ENCODE data around the gene SMAD3. TPM values are rescaled to one million over a fixed set of nuclear protein-coding genes. Genes with fewer than 3 reads are reported as not detected.

The SMAD3 gene
- total and polyA plus RNA-seq, 7 donors = 2.9 to 47.6 (median 29.3) TPM

GRCh38 chr15:67093504-67093862, 28.1 kb downstream of the SMAD3 start:
- intact Hi-C loops (cut with DNase I) = no loop called here
- peaks cover 75% of the 10 kb centered on the region for H3K4me1 ChIP-seq
- ATAC-seq (no peak), DNase-seq (no peak)
- H3K4me3 ChIP-seq = no peak overlapping the region
- peak overlapping the region; percentile 81 for H3K27ac ChIP-seq
- WGBS, 3 donors = 59 to 65% (median 63%) methylated on average over 7 of the region's 7 CpGs
- no peaks in the 10 kb centered on the region for H3K9me3 ChIP-seq
- no peaks in the 10 kb centered on the region for H3K36me3 ChIP-seq (ENCODE audit: insufficient read depth in 1 of 2, low read depth in 1 of 2)
- no peaks in the 10 kb centered on the region for H3K27me3 ChIP-seq (ENCODE audit: insufficient read depth in 3 of 3, low read length in 2 of 3)
- TF ChIP-seq, protein P1, sequence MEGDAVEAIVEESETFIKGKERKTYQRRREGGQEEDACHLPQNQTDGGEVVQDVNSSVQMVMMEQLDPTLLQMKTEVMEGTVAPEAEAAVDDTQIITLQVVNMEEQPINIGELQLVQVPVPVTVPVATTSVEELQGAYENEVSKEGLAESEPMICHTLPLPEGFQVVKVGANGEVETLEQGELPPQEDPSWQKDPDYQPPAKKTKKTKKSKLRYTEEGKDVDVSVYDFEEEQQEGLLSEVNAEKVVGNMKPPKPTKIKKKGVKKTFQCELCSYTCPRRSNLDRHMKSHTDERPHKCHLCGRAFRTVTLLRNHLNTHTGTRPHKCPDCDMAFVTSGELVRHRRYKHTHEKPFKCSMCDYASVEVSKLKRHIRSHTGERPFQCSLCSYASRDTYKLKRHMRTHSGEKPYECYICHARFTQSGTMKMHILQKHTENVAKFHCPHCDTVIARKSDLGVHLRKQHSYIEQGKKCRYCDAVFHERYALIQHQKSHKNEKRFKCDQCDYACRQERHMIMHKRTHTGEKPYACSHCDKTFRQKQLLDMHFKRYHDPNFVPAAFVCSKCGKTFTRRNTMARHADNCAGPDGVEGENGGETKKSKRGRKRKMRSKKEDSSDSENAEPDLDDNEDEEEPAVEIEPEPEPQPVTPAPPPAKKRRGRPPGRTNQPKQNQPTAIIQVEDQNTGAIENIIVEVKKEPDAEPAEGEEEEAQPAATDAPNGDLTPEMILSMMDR (IDR thresholded peaks at IDR 0.05) = no peak

GRCh38 chr15:67094001-67094826, 28.8 kb downstream of the SMAD3 start:
- H3K27me3 ChIP-seq (ENCODE audit: insufficient read depth in 3 of 3, low read length in 2 of 3) = no peaks in the 10 kb centered on the region
- no peak overlapping the region for H3K4me3 ChIP-seq
- H3K36me3 ChIP-seq (ENCODE audit: insufficient read depth in 1 of 2, low read depth in 1 of 2) = no peaks in the 10 kb centered on the region
- H3K4me1 ChIP-seq = peaks cover 75% of the 10 kb centered on the region
- TF ChIP-seq, protein P1 (IDR thresholded peaks at IDR 0.05) = no peak
- peak overlapping the region; percentile 6 for H3K27ac ChIP-seq
- DNase-seq (no peak), ATAC-seq (no peak)
- 83 to 86% (median 84%) methylated on average over 15 of the region's 15 CpGs for WGBS, 3 donors
- H3K9me3 ChIP-seq = no peaks in the 10 kb centered on the region
- intact Hi-C loops (cut with DNase I) = no loop called here

DNA sequence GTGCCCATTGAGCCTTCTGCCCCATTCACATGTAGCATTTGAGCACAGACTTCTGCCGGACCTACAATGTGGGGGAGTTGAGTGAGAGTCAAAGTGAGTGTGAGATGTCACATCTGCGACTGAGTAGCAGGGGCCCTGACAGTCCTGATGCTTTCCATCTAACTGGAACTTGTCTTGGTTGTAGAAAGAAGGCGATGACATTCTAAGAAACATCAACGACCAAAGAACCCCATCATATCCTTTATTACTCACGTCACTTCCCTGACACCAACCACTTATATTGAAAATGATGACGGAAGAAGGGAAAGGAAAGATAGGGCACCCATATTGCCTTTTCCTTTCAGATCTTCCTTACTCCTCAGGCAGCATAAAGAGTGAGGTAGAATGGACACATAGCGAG, 30.5 kb downstream of the SMAD3 start:
- intact Hi-C loops (cut with DNase I) = no loop called here
- ATAC-seq = no peak
- Histone ChIP-seq H3K27ac (peak overlapping the region; percentile 17), H3K4me1 (peaks cover 75% of the 10 kb centered on the region), H3K27me3 (ENCODE audit: insufficient read depth in 3 of 3, low read length in 2 of 3) (no peaks in the 10 kb centered on the region), H3K4me3 (no peak overlapping the region), H3K36me3 (ENCODE audit: insufficient read depth in 1 of 2, low read depth in 1 of 2) (no peaks in the 10 kb centered on the region), H3K9me3 (no peaks in the 10 kb centered on the region)
- DNase-seq = no peak
- 84 to 91% (median 88%) methylated on average over 7 of the region's 7 CpGs for WGBS, 3 donors
- TF ChIP-seq, protein P1 (IDR thresholded peaks at IDR 0.05) = no peak

GRCh38 chr15:67096546-67097294, 31.3 kb downstream of the SMAD3 start:
- Histone ChIP-seq H3K27ac (peak overlapping the region; percentile 88), H3K9me3 (no peaks in the 10 kb centered on the region), H3K36me3 (ENCODE audit: insufficient read depth in 1 of 2, low read depth in 1 of 2) (no peaks in the 10 kb centered on the region), H3K27me3 (ENCODE audit: insufficient read depth in 3 of 3, low read length in 2 of 3) (no peaks in the 10 kb centered on the region), H3K4me3 (no peak overlapping the region), H3K4me1 (peaks cover 76% of the 10 kb centered on the region)
- TF ChIP-seq, protein P1 (IDR thresholded peaks at IDR 0.05) = no peak
- intact Hi-C loops (cut with DNase I) = no loop called here
- ATAC-seq (no peak), DNase-seq (no peak)
- 66 to 92% (median 82%) methylated on average over 2 of the region's 2 CpGs for WGBS, 3 donors
